ENCODE results near the gene REG3A.

Gene REG3A

GRCh38 chr2:79178076-79178674 lies 18.6 kb upstream of the REG3A start:
- Histone ChIP-seq H3K4me2 (ENCODE audit: low read length) (no peak overlapping the region), H4K20me1 (ENCODE audit: insufficient read depth, low read length) (no peaks in the 10 kb centered on the region), H3K27me3 (ENCODE audit: low read depth, low read length) (no peaks in the 10 kb centered on the region), H3K27ac (ENCODE audit: low read length) (no peak overlapping the region), H3K9me3 (ENCODE audit: insufficient read depth, low read length) (0 out of 2 replicates have a peak, but pooled peaks cover 3% of the 10 kb centered on the region), H3K36me3 (replicated peaks; ENCODE audit: low read depth, low read length) (no peaks in the 10 kb centered on the region), H3K4me3 (ENCODE audit: low read length) (no peak overlapping the region), H3K79me2 (ENCODE audit: low read length) (no peaks in the 10 kb centered on the region), H2AFZ (ENCODE audit: low read depth, low read length) (no peak overlapping the region), H3K4me1 (ENCODE audit: low read length) (no peaks in the 10 kb centered on the region), H3K9ac (ENCODE audit: low read length) (no peak overlapping the region)
- no peak for TF ChIP-seq CTCF (IDR thresholded peaks at IDR 0.05; ENCODE audit: low read depth, low read length)
- no peak for TF ChIP-seq EZH2phosphoT487 (IDR thresholded peaks at IDR 0.05; ENCODE audit: low read depth)

- Histone ChIP-seq H3K27ac (ENCODE audit: low read length) (no peak overlapping the region), H3K9ac (ENCODE audit: low read length) (no peak overlapping the region), H3K36me3 (replicated peaks; ENCODE audit: low read depth, low read length) (no peaks in the 10 kb centered on the region), H3K4me3 (ENCODE audit: low read length) (no peak overlapping the region), H3K79me2 (ENCODE audit: low read length) (no peaks in the 10 kb centered on the region), H4K20me1 (ENCODE audit: insufficient read depth, low read length) (no peaks in the 10 kb centered on the region), H2AFZ (ENCODE audit: low read depth, low read length) (no peak overlapping the region), H3K27me3 (ENCODE audit: low read depth, low read length) (no peaks in the 10 kb centered on the region), H3K4me2 (ENCODE audit: low read length) (no peak overlapping the region), H3K4me1 (ENCODE audit: low read length) (no peaks in the 10 kb centered on the region), H3K9me3 (ENCODE audit: insufficient read depth, low read length) (no peaks in the 10 kb centered on the region)
- TF ChIP-seq CTCF (IDR thresholded peaks at IDR 0.05; ENCODE audit: low read depth, low read length) = no peak
- no peak for TF ChIP-seq EZH2phosphoT487 (IDR thresholded peaks at IDR 0.05; ENCODE audit: low read depth)
Measured at GRCh38 chr2:79171348-79171958, 11.9 kb upstream of the REG3A start.

- no peaks in the 10 kb centered on the region for H3K9me3 ChIP-seq (ENCODE audit: insufficient read depth, low read length)
- H3K9ac ChIP-seq (ENCODE audit: low read length) = no peak overlapping the region
- no peak overlapping the region for H2AFZ ChIP-seq (ENCODE audit: low read depth, low read length)
- H3K4me2 ChIP-seq (ENCODE audit: low read length) = no peak overlapping the region
- no peak overlapping the region for H3K4me3 ChIP-seq (ENCODE audit: low read length)
- no peaks in the 10 kb centered on the region for H4K20me1 ChIP-seq (ENCODE audit: insufficient read depth, low read length)
- H3K4me1 ChIP-seq (ENCODE audit: low read length) = no peaks in the 10 kb centered on the region
- no peaks in the 10 kb centered on the region for H3K36me3 ChIP-seq (replicated peaks; ENCODE audit: low read depth, low read length)
- TF ChIP-seq CTCF (IDR thresholded peaks at IDR 0.05; ENCODE audit: low read depth, low read length) = no peak
- TF ChIP-seq EZH2phosphoT487 (IDR thresholded peaks at IDR 0.05; ENCODE audit: low read depth) = no peak
- no peaks in the 10 kb centered on the region for H3K79me2 ChIP-seq (ENCODE audit: low read length)
- H3K27ac ChIP-seq (ENCODE audit: low read length) = no peak overlapping the region
- no peaks in the 10 kb centered on the region for H3K27me3 ChIP-seq (ENCODE audit: low read depth, low read length)
Measured at GRCh38 chr2:79162801-79163200, 3.2 kb upstream of the REG3A start.

- H3K79me2 ChIP-seq (ENCODE audit: low read length) = no peaks in the 10 kb centered on the region
- H3K27ac ChIP-seq (ENCODE audit: low read length) = no peak overlapping the region
- no peak overlapping the region for H3K9ac ChIP-seq (ENCODE audit: low read length)
- H3K4me3 ChIP-seq (ENCODE audit: low read length) = no peak overlapping the region
- H3K4me2 ChIP-seq (ENCODE audit: low read length) = no peak overlapping the region
- no peak for TF ChIP-seq CTCF (IDR thresholded peaks at IDR 0.05; ENCODE audit: low read depth, low read length)
- TF ChIP-seq EZH2phosphoT487 (IDR thresholded peaks at IDR 0.05; ENCODE audit: low read depth) = no peak
- H3K36me3 ChIP-seq (replicated peaks; ENCODE audit: low read depth, low read length) = no peaks in the 10 kb centered on the region
- no peaks in the 10 kb centered on the region for H3K4me1 ChIP-seq (ENCODE audit: low read length)
- no peak overlapping the region for H2AFZ ChIP-seq (ENCODE audit: low read depth, low read length)
- H3K27me3 ChIP-seq (ENCODE audit: low read depth, low read length) = no peaks in the 10 kb centered on the region
- H4K20me1 ChIP-seq (ENCODE audit: insufficient read depth, low read length) = no peaks in the 10 kb centered on the region
- H3K9me3 ChIP-seq (ENCODE audit: insufficient read depth, low read length) = no peaks in the 10 kb centered on the region
Measured at GRCh38 chr2:79162132-79162531, 2.6 kb upstream of the REG3A start.
